GM12878 (cell line): ENCODE data around the gene PTK6. TPM values are rescaled to one million over a fixed set of nuclear protein-coding genes. Genes with fewer than 3 reads are reported as not detected.

Experiments
- ATAC-seq: fragments of 200-7000 bp; cut with Tn5 transposase; 3 replicates; pipeline ENCODE4 v1.9.1; 2020; ENCODE audit warnings: mild to moderate bottlenecking, moderate library complexity
- BruUV-seq: library from RNA; stranded (reverse); fragments of 400-500 nt; replicated peaks from 2 replicates; lab custom pipeline; 2021; lab: Mats Ljungman, UMichigan
- CTCF ChIA-PET: fragments of 300-600 bp; sonication (Branson Sonifier 250); formaldehyde crosslinking; extraction: SDS; loops from one replicate; lab custom pipeline; 2021; ENCODE audit warnings: inconsistent platforms; lab: Yijun Ruan, JAX
- POLR2A ChIA-PET: fragments of 350-600 bp; formaldehyde crosslinking; extraction: SDS; loops from one replicate; lab custom pipeline; 2021; ENCODE audit warnings: inconsistent platforms; lab: Charles Lee
- RAD21 ChIA-PET: fragments of 300-600 bp; sonication (Branson Sonifier 250); formaldehyde crosslinking; loops from one replicate; lab custom pipeline; 2023; ENCODE audit warnings: antibody characterized with exemption; ENCODE audit not compliant: unreplicated experiment; lab: Charles Lee
- SMC1A ChIA-PET: fragments of 300-600 bp; sonication (Branson Sonifier 250); formaldehyde crosslinking; loops from one replicate; lab custom pipeline; 2023; ENCODE audit not compliant: unreplicated experiment, uncharacterized antibody; lab: Charles Lee
- DNase-seq: peaks from one replicate; pipeline ENCODE4 v3.0.0-alpha.2; 2011; ENCODE audit warnings: low read depth, low spot score
- FAIRE-seq: peaks from 3 replicates; lab custom pipeline; 2011; peaks lifted over from hg19 to GRCh38; lab: Jason Lieb, UNC
- H2AFZ ChIP-seq: 2 replicates; pipeline ENCODE4 v1.6.0; 2011; ENCODE audit warnings: low read depth, low read length, control low read depth; ENCODE audit not compliant: control insufficient read depth
- H3K27ac ChIP-seq: 2 replicates; pipeline ENCODE4 v1.5.1; 2011; ENCODE audit warnings: control low read depth; ENCODE audit not compliant: control insufficient read depth, insufficient read depth
- H3K27me3 ChIP-seq, 2 experiments: replicated peaks in 1 of 2; 2 replicates each; pipeline versions ENCODE4 v1.6.0 to v1.6.1; 2011; ENCODE audit warnings: low read length in 1 of 2; ENCODE audit not compliant: control insufficient read depth in 2 of 2, insufficient read depth in 2 of 2
- H3K36me3 ChIP-seq, 2 experiments: 2 replicates each; pipeline ENCODE4 v1.5.1; 2011; ENCODE audit warnings: low read length in 1 of 2; ENCODE audit not compliant: control insufficient read depth in 2 of 2, insufficient read depth in 2 of 2
- H3K4me1 ChIP-seq: 2 replicates; pipeline ENCODE4 v1.6.1; 2011; ENCODE audit warnings: mild to moderate bottlenecking, low read length, moderate library complexity, mixed read lengths; ENCODE audit not compliant: control insufficient read depth, insufficient read depth
- H3K4me2 ChIP-seq: 2 replicates; pipeline ENCODE4 v1.6.0; 2011; ENCODE audit warnings: control low read depth; ENCODE audit not compliant: control insufficient read depth, insufficient read depth
- H3K4me3 ChIP-seq: fragments of 200-600 bp; sonication (generic); 2 replicates; pipeline ENCODE4 v1.5.1; 2016
- H3K79me2 ChIP-seq: 2 replicates; pipeline ENCODE4 v1.6.0; 2011; ENCODE audit warnings: low read length; ENCODE audit not compliant: control insufficient read depth, insufficient read depth
- H3K9ac ChIP-seq: 2 replicates; pipeline ENCODE4 v1.8.0; 2011; ENCODE audit warnings: low read length, control low read depth, mixed read lengths; ENCODE audit not compliant: control insufficient read depth, insufficient read depth
- H3K9me3 ChIP-seq: replicated peaks from 3 replicates; pipeline ENCODE4 v1.5.1; 2011; ENCODE audit warnings: mild to moderate bottlenecking, low read length; ENCODE audit not compliant: control insufficient read depth, insufficient read depth
- H4K20me1 ChIP-seq: 2 replicates; pipeline ENCODE4 v1.6.0; 2011; ENCODE audit not compliant: control insufficient read depth, insufficient read depth
- CBFB ChIP-seq: IDR thresholded peaks from 2 replicates; pipeline ENCODE4 v1.6.1; 2016; ENCODE audit warnings: antibody characterized with exemption, low read depth
- CHD4 ChIP-seq: fragments of 200-600 bp; sonication (generic); IDR thresholded peaks from 2 replicates; pipeline ENCODE4 v1.6.1; 2016; ENCODE audit warnings: mild to moderate bottlenecking
- EZH2 ChIP-seq: IDR thresholded peaks from 2 replicates; pipeline ENCODE4 v1.6.1; 2012; ENCODE audit warnings: low read depth, mild to moderate bottlenecking, control low read depth, inconsistent platforms, low read length, borderline replicate concordance; ENCODE audit not compliant: control insufficient read depth
- NFIC ChIP-seq: IDR thresholded peaks from 2 replicates; pipeline ENCODE4 v1.6.1; 2012; ENCODE audit warnings: low read depth, mild to moderate bottlenecking, inconsistent platforms, low read length, moderate library complexity
- RAD51 ChIP-seq: fragments of 450-650 bp; IDR thresholded peaks from 2 replicates; pipeline ENCODE4 v1.6.1; 2016; ENCODE audit warnings: moderate library complexity, mild to moderate bottlenecking, inconsistent platforms
- RUNX3 ChIP-seq: IDR thresholded peaks from 2 replicates; pipeline ENCODE4 v1.6.1; 2012; ENCODE audit warnings: low read length, inconsistent platforms
- SIN3A ChIP-seq: IDR thresholded peaks from 2 replicates; pipeline ENCODE4 v1.6.1; 2012; ENCODE audit warnings: low read depth, low read length, improper control_type of control experiment
- SMAD1 ChIP-seq: fragments of 450-650 bp; IDR thresholded peaks from 2 replicates; pipeline ENCODE4 v1.6.1; 2018; ENCODE audit warnings: mild to moderate bottlenecking, low read depth; ENCODE audit not compliant: partially characterized antibody
- SMAD5 ChIP-seq: IDR thresholded peaks from 2 replicates; pipeline ENCODE4 v1.6.1; 2016; ENCODE audit warnings: antibody characterized with exemption, low read depth
- SMC3 ChIP-seq: IDR thresholded peaks from 2 replicates; pipeline ENCODE4 v1.6.1; 2011; ENCODE audit warnings: low read length, improper control_type of control experiment, borderline replicate concordance
- SREBF1 ChIP-seq: IDR thresholded peaks from 2 replicates; pipeline ENCODE4 v1.6.1; 2012; ENCODE audit warnings: mild to moderate bottlenecking, low read length
- SRF ChIP-seq, 2 experiments: IDR thresholded peaks; 2 replicates each; pipeline ENCODE4 v1.6.1; 2011; ENCODE audit warnings: low read depth in 2 of 2, low read length in 2 of 2, mild to moderate bottlenecking in 1 of 2, moderate library complexity in 1 of 2
- TCF3 ChIP-seq: IDR thresholded peaks from 2 replicates; pipeline ENCODE4 v1.6.1; 2012; ENCODE audit warnings: low read depth, mild to moderate bottlenecking, low read length, borderline replicate concordance; ENCODE audit not compliant: insufficient read depth
- ZSCAN29 ChIP-seq: fragments of 450-650 bp; IDR thresholded peaks from 2 replicates; pipeline ENCODE4 v1.6.1; 2017; ENCODE audit warnings: mild to moderate bottlenecking, moderate library complexity
- WGBS: methylation state at CpG from one replicate; pipeline ENCODE4 v1.1.6; 2016; ENCODE audit warnings: low lambda C conversion rate; ENCODE audit not compliant: insufficient replicate concordance, insufficient coverage; ENCODE audit errors: missing lambda C conversion rate; 5-methylcytosine and 5-hydroxymethylcytosine counted together
- in situ Hi-C: fragments of 300-500 bp; cut with MboI; formaldehyde crosslinking; loops from 9 replicates; pipeline ENCODE4 v1.14.3; 2018; ENCODE audit warnings: mixed read lengths
- intact Hi-C: fragments of 100-400 bp; cut with micrococcal nuclease; formaldehyde crosslinking; loops from one replicate; pipeline ENCODE4 v1.14.2; 2022; ENCODE audit not compliant: unreplicated experiment
- polyA plus RNA-seq, 11 experiments: library from polyadenylated mRNA; depleted of rRNA in 4 of 11; unstranded in 6 of 11; stranded (reverse) in 5 of 11; fragments of >200 nt; fragmentation: Nextera tagmentation in 4 of 11; fragmentation: Illumina TruSeq in 1 of 11; extraction: Ambion mirVana in 4 of 11; extraction: Trizol in 1 of 11; gene quantifications; 1 replicate in 1 of 11; 2 replicates in 10 of 11; pipeline versions ENCODE4 v1.2.1 to v1.2.3, GENCODE V29; 2011 to 2016; ENCODE audit warnings: inconsistent platforms in 2 of 11, missing spikeins in 2 of 11, low read depth in 1 of 11
- total RNA-seq, 4 experiments: library from RNA; depleted of rRNA in 3 of 4; stranded (reverse); fragments of >200 nt in 3 of 4; fragmentation: Illumina TruSeq in 1 of 4; extraction: Trizol in 1 of 4; gene quantifications; 2 replicates each; pipeline versions ENCODE4 v1.2.1 to v1.2.3, GENCODE V29; 2013 to 2021
- TF ChIP-seq, protein P1 (sequence below): IDR thresholded peaks from 2 replicates; pipeline ENCODE4 v1.6.1; 2012; ENCODE audit warnings: mild to moderate bottlenecking, low read depth, low read length
- TF ChIP-seq, protein P2 (sequence below): fragments of 450-650 bp; IDR thresholded peaks from 2 replicates; pipeline ENCODE4 v1.6.1; 2017; ENCODE audit warnings: low read depth, mild to moderate bottlenecking, moderate library complexity
- TF ChIP-seq, protein P3 (sequence below): fragments of 450-650 bp; IDR thresholded peaks from 2 replicates; pipeline ENCODE4 v1.6.1; 2016; ENCODE audit warnings: mild to moderate bottlenecking

Gene PTK6
- total and polyA plus RNA-seq, 10 of the 15 experiments (the other 5 are each of a cell fraction or from before 2014, with no cell fraction given), result 0.02 to 0.21 (median 0.09) TPM; not detected in 3

DNA sequence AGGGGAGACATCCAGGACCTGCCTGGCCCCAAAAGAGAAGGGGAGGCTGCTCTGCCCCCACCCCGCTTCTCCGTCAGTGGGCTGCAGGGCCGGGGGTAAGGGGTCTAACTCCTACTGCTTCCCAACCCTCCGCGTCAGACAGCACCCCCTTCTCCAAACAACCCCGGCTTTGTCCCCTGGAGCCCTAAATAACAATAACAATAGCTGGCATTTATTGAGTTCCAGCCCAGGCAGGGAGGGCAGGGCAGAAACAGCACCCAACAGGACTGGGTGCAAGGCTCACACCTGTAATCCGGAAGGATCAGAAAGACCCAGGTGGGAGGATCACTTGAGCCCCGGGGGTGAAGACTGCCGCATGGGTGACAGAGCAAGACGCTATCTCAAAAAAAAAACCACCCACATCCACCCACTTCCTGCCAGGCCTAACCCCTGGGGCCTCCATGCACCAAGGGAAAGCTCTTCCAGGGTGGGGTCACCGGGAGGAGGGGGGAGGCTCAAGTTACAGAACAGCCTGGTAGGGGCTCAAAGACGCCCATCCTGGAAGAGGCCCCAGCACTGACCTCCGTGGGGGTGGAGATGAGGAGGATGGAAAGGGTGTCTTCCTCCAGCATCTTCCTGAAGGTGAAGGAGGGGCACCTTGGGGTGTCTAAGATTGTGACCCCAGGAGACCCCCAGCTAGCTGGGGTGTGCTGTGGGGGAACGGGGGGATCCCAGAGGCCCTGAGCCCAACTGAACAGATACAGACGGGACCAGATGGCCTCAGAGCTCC is 15.5 kb upstream of the PTK6 start (continued):
- no peak for TF ChIP-seq CHD4
- TF ChIP-seq, all 136 proteins: peak for 24

DNA sequence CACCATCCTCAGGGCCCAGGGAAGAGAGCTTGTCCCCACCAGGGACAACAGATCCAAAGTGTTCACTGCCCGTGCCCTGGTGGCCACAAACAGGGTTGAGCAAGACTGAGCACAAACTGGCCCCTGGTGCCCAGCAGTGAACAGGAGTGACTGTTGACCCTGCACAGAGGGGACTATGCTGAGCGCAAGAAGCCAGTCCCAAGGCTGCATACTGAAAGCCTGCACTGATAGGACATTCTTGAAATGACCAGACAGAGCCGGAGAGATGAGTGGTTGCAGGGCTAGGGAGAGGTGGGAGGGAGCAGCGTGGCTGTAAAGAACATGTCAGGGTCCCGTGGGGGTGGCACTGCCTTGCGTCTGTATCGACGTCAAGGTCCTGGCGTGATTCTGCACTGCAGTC is 13.9 kb upstream of the PTK6 start:
- H3K36me3 ChIP-seq, result no peaks in the 10 kb centered on the region
- H3K9ac ChIP-seq, result no peak overlapping the region
- intact Hi-C loops, result no loop called here
- ChIA-PET SMC1A (interaction anchor here (3.5 kb wide), 1 partner anchor 13 kb away, joined by 16 read pairs; the partner anchor contains the start of gene PTK6), POLR2A (interaction anchor here (0.6 to 2.2 kb wide), 3 partner anchors 8 to 13 kb away, joined by 3 to 11 read pairs (median 3); partner anchors contain the start of gene PTK6), CTCF (interaction anchor here (2.2 kb wide), 1 partner anchor 8 kb away, joined by 9 read pairs; no protein-coding TSS in a partner anchor), RAD21 (interaction anchor here (0.9 to 2.1 kb wide), 2 partner anchors 12 to 14 kb away, joined by 5 to 6 read pairs; partner anchors contain the start of gene PTK6)
- H3K27me3 ChIP-seq, result no peaks in the 10 kb centered on the region; a peak in 1 of 4 replicates
- H3K4me1 ChIP-seq, result peaks cover 22% of the 10 kb centered on the region
- no peak overlapping the region for H3K4me3 ChIP-seq
- TF ChIP-seq SREBF1 (no peak), SMAD1 (no peak), RUNX3 (no peak), RAD51 (no peak), SRF (IDR thresholded peaks at IDR 0.05; ENCODE audit: low read depth in 2 of 2, low read length in 2 of 2) (no peak), TCF3 (no peak), EZH2 (no peak), NFIC (no peak), SMC3 (no peak), CBFB (no peak), ZSCAN29 (no peak), SIN3A (no peak), SMAD5 (no peak)
- TF ChIP-seq, protein P1, sequence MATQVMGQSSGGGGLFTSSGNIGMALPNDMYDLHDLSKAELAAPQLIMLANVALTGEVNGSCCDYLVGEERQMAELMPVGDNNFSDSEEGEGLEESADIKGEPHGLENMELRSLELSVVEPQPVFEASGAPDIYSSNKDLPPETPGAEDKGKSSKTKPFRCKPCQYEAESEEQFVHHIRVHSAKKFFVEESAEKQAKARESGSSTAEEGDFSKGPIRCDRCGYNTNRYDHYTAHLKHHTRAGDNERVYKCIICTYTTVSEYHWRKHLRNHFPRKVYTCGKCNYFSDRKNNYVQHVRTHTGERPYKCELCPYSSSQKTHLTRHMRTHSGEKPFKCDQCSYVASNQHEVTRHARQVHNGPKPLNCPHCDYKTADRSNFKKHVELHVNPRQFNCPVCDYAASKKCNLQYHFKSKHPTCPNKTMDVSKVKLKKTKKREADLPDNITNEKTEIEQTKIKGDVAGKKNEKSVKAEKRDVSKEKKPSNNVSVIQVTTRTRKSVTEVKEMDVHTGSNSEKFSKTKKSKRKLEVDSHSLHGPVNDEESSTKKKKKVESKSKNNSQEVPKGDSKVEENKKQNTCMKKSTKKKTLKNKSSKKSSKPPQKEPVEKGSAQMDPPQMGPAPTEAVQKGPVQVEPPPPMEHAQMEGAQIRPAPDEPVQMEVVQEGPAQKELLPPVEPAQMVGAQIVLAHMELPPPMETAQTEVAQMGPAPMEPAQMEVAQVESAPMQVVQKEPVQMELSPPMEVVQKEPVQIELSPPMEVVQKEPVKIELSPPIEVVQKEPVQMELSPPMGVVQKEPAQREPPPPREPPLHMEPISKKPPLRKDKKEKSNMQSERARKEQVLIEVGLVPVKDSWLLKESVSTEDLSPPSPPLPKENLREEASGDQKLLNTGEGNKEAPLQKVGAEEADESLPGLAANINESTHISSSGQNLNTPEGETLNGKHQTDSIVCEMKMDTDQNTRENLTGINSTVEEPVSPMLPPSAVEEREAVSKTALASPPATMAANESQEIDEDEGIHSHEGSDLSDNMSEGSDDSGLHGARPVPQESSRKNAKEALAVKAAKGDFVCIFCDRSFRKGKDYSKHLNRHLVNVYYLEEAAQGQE, result no peak
- TF ChIP-seq, protein P2, sequence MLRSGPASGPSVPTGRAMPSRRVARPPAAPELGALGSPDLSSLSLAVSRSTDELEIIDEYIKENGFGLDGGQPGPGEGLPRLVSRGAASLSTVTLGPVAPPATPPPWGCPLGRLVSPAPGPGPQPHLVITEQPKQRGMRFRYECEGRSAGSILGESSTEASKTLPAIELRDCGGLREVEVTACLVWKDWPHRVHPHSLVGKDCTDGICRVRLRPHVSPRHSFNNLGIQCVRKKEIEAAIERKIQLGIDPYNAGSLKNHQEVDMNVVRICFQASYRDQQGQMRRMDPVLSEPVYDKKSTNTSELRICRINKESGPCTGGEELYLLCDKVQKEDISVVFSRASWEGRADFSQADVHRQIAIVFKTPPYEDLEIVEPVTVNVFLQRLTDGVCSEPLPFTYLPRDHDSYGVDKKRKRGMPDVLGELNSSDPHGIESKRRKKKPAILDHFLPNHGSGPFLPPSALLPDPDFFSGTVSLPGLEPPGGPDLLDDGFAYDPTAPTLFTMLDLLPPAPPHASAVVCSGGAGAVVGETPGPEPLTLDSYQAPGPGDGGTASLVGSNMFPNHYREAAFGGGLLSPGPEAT, result no peak
- TF ChIP-seq, protein P3, sequence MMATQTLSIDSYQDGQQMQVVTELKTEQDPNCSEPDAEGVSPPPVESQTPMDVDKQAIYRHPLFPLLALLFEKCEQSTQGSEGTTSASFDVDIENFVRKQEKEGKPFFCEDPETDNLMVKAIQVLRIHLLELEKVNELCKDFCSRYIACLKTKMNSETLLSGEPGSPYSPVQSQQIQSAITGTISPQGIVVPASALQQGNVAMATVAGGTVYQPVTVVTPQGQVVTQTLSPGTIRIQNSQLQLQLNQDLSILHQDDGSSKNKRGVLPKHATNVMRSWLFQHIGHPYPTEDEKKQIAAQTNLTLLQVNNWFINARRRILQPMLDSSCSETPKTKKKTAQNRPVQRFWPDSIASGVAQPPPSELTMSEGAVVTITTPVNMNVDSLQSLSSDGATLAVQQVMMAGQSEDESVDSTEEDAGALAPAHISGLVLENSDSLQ, result no peak
- no peak overlapping the region for H3K27ac ChIP-seq
- H4K20me1 ChIP-seq, result no peaks in the 10 kb centered on the region; the same call in 1 of the 2 replicates
- FAIRE-seq (no peak), ATAC-seq (no peak), DNase-seq (no peak)
- WGBS, result 7% methylated on average over 9 of the region's 9 CpGs
- no peak overlapping the region for H3K4me2 ChIP-seq
- BruUV-seq, result no TSS peak
- no peaks in the 10 kb centered on the region for H3K79me2 ChIP-seq
- in situ Hi-C loops, result no loop called here
- no peak overlapping the region for H2AFZ ChIP-seq
- no peaks in the 10 kb centered on the region for H3K9me3 ChIP-seq
